Measurements from ENCODE around the gene CHMP4A.

The CHMP4A gene

DNA sequence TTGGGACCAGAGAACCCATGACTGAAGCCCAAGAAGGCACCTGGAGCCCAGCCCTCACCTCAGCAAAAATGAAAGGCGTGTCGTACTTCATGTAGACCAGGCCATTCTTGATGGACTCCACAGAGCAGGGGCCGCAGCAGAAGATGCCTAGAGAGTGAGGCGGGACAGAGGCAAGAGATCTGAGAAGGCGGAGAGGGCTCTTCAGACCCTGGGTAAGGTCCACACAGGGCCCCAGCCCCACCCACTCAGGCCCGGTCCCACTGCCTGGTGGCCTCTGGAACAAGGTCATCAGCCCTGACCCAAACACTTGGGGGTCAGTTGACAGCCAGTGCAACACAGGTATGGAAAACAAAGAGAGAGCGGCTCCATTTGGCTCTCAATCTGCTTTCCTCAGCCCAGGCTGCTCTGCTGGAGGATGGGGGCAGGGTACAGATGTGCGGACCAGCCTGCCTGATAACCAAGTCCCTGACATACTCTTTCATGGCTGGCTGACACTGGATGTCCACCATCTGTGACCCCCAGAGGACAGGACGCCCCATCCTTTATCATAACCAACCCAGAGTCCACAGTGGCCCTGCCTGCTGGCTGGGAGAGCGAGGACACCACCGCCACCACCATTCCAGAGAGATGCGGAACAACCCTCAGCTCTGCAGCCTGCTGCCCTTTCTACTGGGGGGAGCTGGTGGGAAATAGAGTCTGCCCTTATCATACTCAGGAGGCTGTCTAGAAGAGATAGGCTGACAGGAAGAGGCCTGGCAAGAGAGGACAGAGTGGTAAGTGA is 42.8 kb upstream of the CHMP4A start:
- H3K4me2 ChIP-seq (ENCODE audit: low read length) = no peak overlapping the region
- TF ChIP-seq, protein P1, sequence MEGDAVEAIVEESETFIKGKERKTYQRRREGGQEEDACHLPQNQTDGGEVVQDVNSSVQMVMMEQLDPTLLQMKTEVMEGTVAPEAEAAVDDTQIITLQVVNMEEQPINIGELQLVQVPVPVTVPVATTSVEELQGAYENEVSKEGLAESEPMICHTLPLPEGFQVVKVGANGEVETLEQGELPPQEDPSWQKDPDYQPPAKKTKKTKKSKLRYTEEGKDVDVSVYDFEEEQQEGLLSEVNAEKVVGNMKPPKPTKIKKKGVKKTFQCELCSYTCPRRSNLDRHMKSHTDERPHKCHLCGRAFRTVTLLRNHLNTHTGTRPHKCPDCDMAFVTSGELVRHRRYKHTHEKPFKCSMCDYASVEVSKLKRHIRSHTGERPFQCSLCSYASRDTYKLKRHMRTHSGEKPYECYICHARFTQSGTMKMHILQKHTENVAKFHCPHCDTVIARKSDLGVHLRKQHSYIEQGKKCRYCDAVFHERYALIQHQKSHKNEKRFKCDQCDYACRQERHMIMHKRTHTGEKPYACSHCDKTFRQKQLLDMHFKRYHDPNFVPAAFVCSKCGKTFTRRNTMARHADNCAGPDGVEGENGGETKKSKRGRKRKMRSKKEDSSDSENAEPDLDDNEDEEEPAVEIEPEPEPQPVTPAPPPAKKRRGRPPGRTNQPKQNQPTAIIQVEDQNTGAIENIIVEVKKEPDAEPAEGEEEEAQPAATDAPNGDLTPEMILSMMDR (IDR thresholded peaks at IDR 0.05; ENCODE audit: low read length) = no peak
- no peak for TF ChIP-seq EZH2 (IDR thresholded peaks at IDR 0.05; ENCODE audit: borderline replicate concordance, low read length)
- no peaks in the 10 kb centered on the region for H3K27me3 ChIP-seq (ENCODE audit: insufficient read depth, low read length)

DNA sequence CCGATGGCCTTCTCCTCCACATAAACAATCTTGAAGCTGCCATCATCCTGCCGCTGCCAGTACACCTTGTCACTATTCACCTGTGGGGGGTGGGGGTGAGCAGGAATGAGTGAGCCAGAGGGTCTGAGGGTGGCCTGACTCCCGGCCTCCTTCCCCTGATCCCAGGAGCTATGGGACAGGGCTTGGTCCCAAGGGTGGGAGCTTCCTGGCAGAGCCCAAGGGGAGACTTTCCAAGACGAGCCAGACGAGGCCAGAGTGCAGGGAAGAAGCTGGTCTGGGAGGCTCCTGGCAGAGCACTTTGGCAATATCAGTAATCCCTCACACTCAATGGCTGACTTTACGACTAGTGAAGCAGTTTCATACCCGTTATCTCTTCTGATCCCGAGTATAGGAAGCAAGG is 42.1 kb upstream of the CHMP4A start:
- TF ChIP-seq, protein P1 (IDR thresholded peaks at IDR 0.05; ENCODE audit: low read length) = no peak
- TF ChIP-seq EZH2 (IDR thresholded peaks at IDR 0.05; ENCODE audit: borderline replicate concordance, low read length) = no peak
- H3K9ac ChIP-seq (ENCODE audit: low read length) = no peak overlapping the region
- no peaks in the 10 kb centered on the region for H3K9me3 ChIP-seq (ENCODE audit: low read length)
- no peaks in the 10 kb centered on the region for H3K27me3 ChIP-seq (ENCODE audit: insufficient read depth, low read length)
- no peak overlapping the region for H3K27ac ChIP-seq (ENCODE audit: low read depth, low read length, poor library complexity, severe bottlenecking)
- no peaks in the 10 kb centered on the region for H3K4me1 ChIP-seq (ENCODE audit: insufficient read depth, low read length, severe bottlenecking)
- H3K4me3 ChIP-seq (ENCODE audit: low read depth, low read length, poor library complexity, severe bottlenecking) = no peak overlapping the region
- no peaks in the 10 kb centered on the region for H4K20me1 ChIP-seq (ENCODE audit: insufficient read depth, low read length)
- H3F3A ChIP-seq (ENCODE audit: insufficient read depth, low read length) = no peaks in the 10 kb centered on the region
- no peaks in the 10 kb centered on the region for H3K36me3 ChIP-seq (ENCODE audit: insufficient read depth, low read length)
- no peak overlapping the region for H3K4me2 ChIP-seq (ENCODE audit: low read length)
- no peak overlapping the region for H2AFZ ChIP-seq (ENCODE audit: low read length)
- H3K79me2 ChIP-seq (ENCODE audit: insufficient read depth, low read length) = no peaks in the 10 kb centered on the region
- no peaks in the 10 kb centered on the region for H3K9me2 ChIP-seq (ENCODE audit: low read depth, low read length)

More for the DNA sequence above, 42.8 kb upstream of the CHMP4A start:
- Histone ChIP-seq H3K9me3 (ENCODE audit: low read length) (no peaks in the 10 kb centered on the region), H3K27ac (ENCODE audit: low read depth, low read length, poor library complexity, severe bottlenecking) (no peak overlapping the region), H2AFZ (ENCODE audit: low read length) (no peak overlapping the region), H4K20me1 (ENCODE audit: insufficient read depth, low read length) (no peaks in the 10 kb centered on the region), H3K9ac (ENCODE audit: low read length) (no peak overlapping the region), H3K9me2 (ENCODE audit: low read depth, low read length) (no peaks in the 10 kb centered on the region), H3F3A (ENCODE audit: insufficient read depth, low read length) (no peaks in the 10 kb centered on the region), H3K4me3 (ENCODE audit: low read depth, low read length, poor library complexity, severe bottlenecking) (no peak overlapping the region), H3K36me3 (ENCODE audit: insufficient read depth, low read length) (no peaks in the 10 kb centered on the region), H3K4me1 (ENCODE audit: insufficient read depth, low read length, severe bottlenecking) (no peaks in the 10 kb centered on the region), H3K79me2 (ENCODE audit: insufficient read depth, low read length) (no peaks in the 10 kb centered on the region)

DNA sequence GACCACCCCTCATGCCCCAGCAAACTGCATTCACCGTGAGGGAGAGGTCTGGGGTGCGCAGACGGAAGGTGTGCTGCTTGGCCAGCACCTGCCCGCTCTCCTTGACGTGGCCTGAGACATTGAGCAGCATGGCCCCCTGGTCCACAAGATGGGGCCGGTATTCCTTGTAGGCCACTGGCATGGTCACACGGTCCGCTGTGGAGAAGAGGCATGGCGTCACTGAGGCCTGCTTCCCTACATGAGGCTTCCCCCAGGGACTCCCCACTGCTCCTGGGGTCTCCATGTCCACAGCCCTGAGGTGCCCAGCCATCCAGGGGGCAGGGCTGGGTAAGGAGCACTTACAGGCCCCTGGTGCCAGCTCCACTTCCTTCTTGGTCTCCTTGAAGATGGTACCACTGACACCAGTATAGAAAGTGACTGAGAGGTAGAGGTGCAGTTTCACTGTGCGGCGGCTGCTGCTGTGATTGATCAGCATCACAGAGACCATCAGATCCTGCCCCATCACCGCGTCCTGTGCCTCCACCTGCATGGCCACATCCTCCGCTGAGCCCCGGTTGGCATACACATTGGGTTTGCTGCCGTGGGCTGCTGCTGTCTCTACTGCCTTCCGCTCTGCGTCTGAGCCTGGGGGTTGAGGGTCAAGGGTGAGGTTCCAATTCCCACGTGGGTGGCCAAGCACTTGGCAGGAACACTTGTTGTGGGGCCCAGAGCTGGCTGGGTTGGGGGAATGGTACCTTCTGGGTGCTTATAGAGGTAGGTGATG is 41.5 kb upstream of the CHMP4A start:
- Histone ChIP-seq H3K4me1 (ENCODE audit: insufficient read depth, low read length, severe bottlenecking) (no peaks in the 10 kb centered on the region), H3F3A (ENCODE audit: insufficient read depth, low read length) (no peaks in the 10 kb centered on the region), H3K36me3 (ENCODE audit: insufficient read depth, low read length) (no peaks in the 10 kb centered on the region), H3K9ac (ENCODE audit: low read length) (no peak overlapping the region), H3K9me3 (ENCODE audit: low read length) (no peaks in the 10 kb centered on the region), H3K79me2 (ENCODE audit: insufficient read depth, low read length) (no peaks in the 10 kb centered on the region), H3K4me3 (ENCODE audit: low read depth, low read length, poor library complexity, severe bottlenecking) (no peak overlapping the region), H3K4me2 (ENCODE audit: low read length) (no peak overlapping the region), H3K27me3 (ENCODE audit: insufficient read depth, low read length) (no peaks in the 10 kb centered on the region), H3K9me2 (ENCODE audit: low read depth, low read length) (no peaks in the 10 kb centered on the region), H2AFZ (ENCODE audit: low read length) (no peak overlapping the region), H4K20me1 (ENCODE audit: insufficient read depth, low read length) (no peaks in the 10 kb centered on the region), H3K27ac (ENCODE audit: low read depth, low read length, poor library complexity, severe bottlenecking) (no peak overlapping the region)
- no peak for TF ChIP-seq EZH2 (IDR thresholded peaks at IDR 0.05; ENCODE audit: borderline replicate concordance, low read length)
- TF ChIP-seq, protein P1 (IDR thresholded peaks at IDR 0.05; ENCODE audit: low read length) = no peak

Measured in OCI-LY1 (cell line).